Astrocyte (in vitro differentiated cells and primary cell): ENCODE measurements around the gene CAMK2D.

Source experiments
- EZH2 ChIP-seq: IDR thresholded peaks from 2 replicates; pipeline ENCODE4 v1.6.1; 2012; ENCODE audit warnings: mild to moderate bottlenecking, low read length, inconsistent platforms; ENCODE audit not compliant: insufficient read depth
- TF ChIP-seq, protein P1 (sequence below): IDR thresholded peaks from 2 replicates; pipeline ENCODE4 v1.5.1; 2011; ENCODE audit warnings: low read depth, mild to moderate bottlenecking, inconsistent platforms, low read length, moderate library complexity; ENCODE audit not compliant: insufficient read depth

DNA sequence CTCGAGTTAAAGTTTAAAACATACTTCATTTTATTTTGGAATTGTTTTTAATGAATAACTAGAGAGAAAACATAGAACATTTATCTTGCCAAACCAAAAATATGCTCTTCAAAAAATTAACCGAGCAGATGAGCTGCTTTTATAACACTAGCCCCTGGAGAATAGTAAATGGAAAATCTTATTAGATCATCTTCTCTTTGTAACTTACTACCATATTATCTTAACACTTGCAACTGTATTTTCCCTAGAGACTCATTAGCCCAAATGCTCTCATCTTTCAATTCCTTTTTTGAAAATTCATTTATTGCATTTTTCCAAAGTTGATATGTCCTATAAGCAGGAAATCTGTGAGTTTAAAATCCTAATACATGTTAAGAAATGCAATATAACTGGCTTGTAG is 143.3 kb downstream of the CAMK2D start:
- TF ChIP-seq, protein P1, sequence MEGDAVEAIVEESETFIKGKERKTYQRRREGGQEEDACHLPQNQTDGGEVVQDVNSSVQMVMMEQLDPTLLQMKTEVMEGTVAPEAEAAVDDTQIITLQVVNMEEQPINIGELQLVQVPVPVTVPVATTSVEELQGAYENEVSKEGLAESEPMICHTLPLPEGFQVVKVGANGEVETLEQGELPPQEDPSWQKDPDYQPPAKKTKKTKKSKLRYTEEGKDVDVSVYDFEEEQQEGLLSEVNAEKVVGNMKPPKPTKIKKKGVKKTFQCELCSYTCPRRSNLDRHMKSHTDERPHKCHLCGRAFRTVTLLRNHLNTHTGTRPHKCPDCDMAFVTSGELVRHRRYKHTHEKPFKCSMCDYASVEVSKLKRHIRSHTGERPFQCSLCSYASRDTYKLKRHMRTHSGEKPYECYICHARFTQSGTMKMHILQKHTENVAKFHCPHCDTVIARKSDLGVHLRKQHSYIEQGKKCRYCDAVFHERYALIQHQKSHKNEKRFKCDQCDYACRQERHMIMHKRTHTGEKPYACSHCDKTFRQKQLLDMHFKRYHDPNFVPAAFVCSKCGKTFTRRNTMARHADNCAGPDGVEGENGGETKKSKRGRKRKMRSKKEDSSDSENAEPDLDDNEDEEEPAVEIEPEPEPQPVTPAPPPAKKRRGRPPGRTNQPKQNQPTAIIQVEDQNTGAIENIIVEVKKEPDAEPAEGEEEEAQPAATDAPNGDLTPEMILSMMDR = no peak
- TF ChIP-seq EZH2 = no peak
